GM21825 (cell line): ENCODE data around the gene SULT4A1.

Source experiments
- ATAC-seq: cut with Tn5 transposase; IDR thresholded peaks from one replicate; pipeline ENCODE4 v1.9.1; 2021; ENCODE audit warnings: mild to moderate bottlenecking, moderate library complexity; ENCODE audit not compliant: unreplicated experiment

SULT4A1 gene

GRCh38 chr22:43829904-43830851, 32.1 kb downstream of the SULT4A1 start:
- no peak for ATAC-seq

- ATAC-seq, result no peak
Observed at GRCh38 chr22:43828998-43829782, 33.1 kb downstream of the SULT4A1 start.

- no peak for ATAC-seq
Observed at GRCh38 chr22:43828725-43828997, 33.7 kb downstream of the SULT4A1 start.

DNA sequence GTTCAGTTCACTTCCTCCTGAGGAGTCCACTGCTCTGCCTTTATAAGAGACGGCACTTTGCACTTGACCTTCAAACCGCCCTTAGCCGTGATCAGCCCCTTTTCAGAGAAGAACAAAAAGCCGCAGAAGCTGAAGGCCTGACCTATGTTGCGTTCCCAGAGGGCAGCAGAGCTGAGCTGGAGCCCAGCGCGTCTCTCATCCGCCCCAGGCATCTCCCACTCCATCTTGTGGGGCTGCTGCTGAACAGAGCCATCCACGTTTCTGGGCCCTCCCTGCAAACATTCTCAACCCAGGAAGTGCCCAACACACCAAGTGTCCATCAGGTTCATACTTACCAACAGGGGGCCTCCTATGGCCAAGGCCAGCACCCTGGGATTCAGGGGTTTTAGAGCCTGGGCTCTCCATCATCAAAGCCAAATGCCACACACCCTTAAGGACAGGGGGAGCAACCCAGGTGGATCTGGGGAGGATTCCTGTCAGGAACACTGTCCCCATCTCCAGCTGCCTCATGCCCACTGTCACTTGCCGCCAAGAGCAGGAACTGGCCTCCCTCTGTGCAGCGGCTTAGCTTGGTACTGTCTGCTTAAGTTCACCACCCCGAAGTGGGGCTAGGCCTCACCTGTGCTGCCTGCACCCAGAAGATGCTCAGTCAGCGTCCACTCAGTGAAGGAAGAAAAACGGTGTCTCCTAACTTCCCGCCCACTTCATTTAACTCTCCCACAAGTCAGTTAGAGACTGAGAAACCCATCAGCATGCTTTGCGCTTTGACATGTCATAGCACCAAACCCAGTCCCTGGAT, 34.2 kb downstream of the SULT4A1 start:
- ATAC-seq, result no peak

- ATAC-seq, result no peak
Observed at GRCh38 chr22:43827003-43827735, 35.1 kb downstream of the SULT4A1 start.

DNA sequence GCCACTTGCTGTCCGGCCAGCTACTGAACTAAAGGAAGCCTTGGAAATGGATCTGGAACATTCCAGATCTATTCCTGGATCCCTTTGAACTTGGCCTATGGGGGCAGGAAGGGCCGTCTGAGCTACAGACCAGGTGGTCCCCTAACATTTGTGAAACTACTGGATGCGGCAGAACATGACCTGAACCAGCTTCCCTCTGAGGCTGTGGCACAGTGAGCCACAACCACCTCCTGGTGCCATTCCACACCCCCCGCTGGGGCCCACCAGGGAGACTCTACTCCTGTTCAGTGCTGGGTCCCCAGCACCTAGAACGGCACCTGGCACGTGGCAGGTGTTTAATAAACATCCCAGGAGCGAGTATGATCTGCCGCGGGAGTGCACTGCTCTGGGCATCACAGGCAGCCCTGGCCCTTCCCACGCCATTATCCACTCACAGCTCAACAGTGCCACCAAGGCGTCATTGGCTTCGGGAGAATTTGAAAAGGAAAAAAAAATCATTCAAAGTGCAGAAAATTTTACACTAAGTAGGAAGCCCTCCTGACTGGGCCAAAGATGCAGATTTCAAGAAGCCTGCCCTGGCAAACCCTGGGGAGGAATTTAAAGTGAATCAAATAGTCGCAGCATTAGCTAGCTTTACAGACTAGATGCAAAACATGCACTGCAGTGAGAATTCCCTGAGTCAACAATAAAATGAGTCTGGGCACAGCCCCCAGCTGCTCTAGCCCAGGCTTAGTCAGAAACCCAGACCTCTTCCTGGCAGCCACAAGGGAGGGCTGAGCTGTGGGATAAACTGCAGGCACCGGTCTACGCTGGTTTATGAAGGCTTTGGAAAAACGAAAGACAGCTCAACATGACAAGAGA, 35.9 kb downstream of the SULT4A1 start:
- no peak for ATAC-seq

- ATAC-seq, result no peak
Observed at GRCh38 chr22:43825651-43826050, 36.7 kb downstream of the SULT4A1 start.

GRCh38 chr22:43824724-43825420, 37.4 kb downstream of the SULT4A1 start:
- ATAC-seq, result no peak

GRCh38 chr22:43823911-43824665, 38.2 kb downstream of the SULT4A1 start:
- ATAC-seq, result no peak

GRCh38 chr22:43823353-43823908, 38.9 kb downstream of the SULT4A1 start:
- no peak for ATAC-seq

DNA sequence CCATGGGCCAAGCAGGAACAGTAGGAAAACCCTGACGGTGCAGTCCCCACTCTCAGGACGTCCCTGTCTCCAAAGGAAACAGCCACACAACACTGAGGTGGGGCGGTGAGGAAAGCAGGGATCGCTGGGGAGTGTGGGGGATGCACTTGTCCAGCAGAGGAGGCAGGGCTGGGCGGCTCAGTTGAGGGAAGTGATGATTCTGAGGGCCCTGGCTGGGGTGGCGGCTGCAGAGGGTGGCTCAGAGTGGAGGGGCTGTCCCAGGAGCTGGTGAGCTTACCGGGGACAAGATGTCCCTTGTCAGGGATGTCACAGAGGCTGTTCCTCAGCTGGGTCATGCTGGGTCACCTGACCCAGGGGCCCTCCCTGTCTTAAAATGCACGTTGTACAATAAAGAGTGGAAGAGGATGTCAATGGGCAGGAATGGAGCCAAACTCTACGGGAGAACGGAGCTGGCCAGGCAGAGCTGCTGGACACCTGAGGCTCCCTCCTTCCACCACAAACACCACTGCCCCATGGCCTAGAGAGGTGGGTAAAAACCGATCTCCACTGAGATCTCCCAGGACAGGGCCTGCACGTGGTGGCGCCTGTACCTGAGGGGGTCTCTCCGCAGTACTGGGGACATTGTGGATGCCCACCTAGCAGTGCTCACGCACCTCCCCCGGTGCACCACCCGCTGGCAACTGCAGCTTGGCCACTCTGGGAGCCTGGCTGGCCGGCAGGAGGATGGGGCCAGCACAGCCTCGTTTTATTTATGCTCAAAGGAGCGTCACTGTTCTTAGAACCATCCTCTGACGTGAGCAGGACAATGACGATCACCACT, 40.5 kb downstream of the SULT4A1 start:
- ATAC-seq, result no peak

GRCh38 chr22:43820651-43821305, 41.5 kb downstream of the SULT4A1 start:
- no peak for ATAC-seq

- ATAC-seq, result no peak
Observed at GRCh38 chr22:43819931-43820640, 42.2 kb downstream of the SULT4A1 start.

GRCh38 chr22:43819421-43819921, 42.8 kb downstream of the SULT4A1 start:
- no peak for ATAC-seq

DNA sequence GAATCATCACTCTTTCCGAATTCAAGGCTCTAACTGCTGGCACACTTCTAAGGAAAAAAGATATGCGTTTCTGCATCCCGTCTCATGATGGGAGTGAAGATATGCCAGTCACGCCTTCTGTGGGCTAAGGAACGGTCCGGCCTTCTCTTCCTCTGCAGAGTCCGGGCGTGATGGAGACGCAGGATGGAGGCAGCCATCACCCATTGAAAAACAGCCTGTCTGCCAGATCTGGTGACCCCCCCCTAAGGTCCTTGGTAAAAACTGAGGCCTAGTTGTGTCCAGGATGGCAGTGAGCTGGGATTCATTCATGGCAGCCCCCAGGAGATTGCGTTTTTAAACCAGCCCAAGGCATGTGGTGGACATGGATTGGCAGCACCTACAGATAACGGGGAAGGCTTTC, 43.3 kb downstream of the SULT4A1 start:
- ATAC-seq, result no peak

DNA sequence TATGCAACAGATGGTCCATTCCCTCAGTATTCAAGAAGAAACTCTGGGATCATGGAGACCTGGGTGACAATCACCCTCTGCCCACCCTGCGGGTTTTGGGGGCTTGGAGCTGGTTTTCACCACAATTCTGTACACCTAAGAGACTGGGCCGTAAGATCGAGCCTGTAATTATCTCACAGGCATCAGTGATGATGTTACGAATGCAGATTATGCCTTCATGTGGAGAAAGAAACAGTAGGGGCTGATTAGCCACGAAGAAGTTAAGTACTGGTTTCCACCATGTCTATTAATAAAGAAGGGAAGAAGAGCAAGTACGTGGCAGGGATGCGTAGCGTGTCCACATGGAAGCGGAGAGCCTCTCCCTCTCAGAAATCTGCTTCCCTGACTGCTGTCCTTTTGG, 44.9 kb downstream of the SULT4A1 start:
- ATAC-seq, result no peak
